Raji (cell line): Measurements from ENCODE around the gene CROCC.

Experiments
- POLR2A ChIP-seq: IDR thresholded peaks from 2 replicates; pipeline ENCODE4 v1.6.1; 2011; ENCODE audit warnings: low read depth, low read length, control low read depth; ENCODE audit not compliant: insufficient read depth

CROCC gene

DNA sequence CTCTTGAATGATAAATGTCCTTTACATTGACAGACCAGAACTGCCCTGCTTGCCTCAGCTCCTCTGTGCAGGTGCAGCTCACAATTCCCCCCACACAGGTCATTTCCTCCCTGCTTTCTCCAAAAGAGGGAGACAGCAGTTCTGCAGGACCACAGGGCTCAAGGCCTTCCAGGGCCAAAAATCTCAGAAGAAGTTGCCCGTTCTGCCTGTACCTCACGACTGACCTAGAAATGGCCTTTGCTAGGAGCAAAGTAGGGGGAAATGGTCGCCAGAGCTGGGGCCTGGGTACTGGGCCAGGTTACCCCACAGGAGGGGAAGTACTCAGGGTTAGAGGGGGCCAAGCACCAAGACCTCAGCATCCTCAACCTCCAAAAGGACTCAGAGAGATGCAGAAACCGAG is 14.9 kb upstream of the CROCC start:
- TF ChIP-seq POLR2A: no peak

DNA sequence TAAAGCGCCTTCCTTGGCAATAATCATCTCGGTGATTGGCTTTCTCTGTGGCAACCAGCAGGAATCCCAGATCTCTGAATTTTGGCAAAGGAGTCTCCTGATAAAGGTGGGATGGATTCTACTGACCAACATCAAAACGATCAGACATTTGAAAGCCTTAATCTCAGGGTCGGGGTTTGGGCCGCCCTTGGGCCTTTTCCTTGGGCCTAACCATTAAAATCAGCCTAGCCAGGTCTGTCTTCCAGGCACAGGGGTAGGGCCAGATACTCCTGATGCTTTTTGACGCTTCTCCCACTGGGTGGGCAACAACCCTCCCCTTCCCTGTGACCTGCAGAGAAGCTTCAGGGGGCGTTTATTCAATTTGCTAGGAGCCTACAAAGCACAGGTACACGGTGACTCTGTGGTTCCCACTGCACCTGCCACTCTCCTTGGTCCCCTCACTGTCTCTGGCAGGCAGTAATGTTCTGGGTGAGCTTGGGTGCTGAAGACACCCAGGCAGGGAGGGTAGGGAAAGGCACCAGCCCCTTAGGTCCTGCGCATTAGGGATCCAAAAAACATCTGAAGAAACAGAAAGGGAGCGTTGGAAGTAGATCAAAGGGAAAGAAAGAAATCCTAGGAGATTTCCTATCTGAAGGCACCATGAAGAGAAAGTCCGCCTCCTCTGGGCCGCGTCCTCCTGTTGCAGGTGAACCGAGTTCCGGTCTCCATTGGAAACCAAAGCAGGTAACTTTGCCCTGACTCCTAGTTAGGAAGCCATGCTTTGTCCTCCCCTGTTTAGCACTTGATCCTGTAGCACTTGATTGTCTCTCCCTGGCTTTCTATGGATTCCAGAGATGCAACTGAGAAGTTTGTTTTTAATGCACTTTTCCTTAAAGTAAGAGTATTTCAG is 13.6 kb upstream of the CROCC start:
- no peak for TF ChIP-seq POLR2A

DNA sequence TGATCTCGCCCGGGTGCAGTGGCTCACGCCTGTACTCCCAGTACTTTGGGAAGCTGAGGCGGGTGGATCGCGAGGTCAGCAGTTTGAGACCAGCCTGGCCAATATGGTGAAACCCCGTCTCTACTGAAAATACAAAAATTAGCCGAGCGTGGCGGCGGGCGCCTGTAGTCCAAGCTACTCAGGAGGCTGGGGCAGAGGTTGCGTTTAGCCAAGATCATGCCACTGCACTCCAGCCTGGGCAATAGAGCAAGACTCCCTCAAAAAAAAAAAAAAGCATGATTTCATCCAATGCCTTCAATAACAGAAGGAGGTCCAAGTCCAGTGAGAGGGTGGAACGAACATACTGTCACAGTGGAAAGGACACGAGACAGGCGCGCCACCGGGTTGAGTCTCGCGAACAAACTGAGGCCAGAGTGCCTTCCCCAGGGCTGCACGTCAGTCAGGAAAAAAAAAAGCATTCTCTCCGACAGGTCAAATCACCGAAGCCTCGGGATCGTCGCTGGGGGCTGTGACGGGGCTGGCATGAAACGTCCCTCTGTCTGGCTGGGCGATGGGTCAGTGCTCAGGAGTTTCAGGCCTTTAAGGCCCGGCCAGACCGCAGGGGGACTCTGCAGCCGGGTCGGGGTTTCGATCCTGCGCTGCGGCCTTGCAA is 8.4 kb upstream of the CROCC start:
- no peak for TF ChIP-seq POLR2A

DNA sequence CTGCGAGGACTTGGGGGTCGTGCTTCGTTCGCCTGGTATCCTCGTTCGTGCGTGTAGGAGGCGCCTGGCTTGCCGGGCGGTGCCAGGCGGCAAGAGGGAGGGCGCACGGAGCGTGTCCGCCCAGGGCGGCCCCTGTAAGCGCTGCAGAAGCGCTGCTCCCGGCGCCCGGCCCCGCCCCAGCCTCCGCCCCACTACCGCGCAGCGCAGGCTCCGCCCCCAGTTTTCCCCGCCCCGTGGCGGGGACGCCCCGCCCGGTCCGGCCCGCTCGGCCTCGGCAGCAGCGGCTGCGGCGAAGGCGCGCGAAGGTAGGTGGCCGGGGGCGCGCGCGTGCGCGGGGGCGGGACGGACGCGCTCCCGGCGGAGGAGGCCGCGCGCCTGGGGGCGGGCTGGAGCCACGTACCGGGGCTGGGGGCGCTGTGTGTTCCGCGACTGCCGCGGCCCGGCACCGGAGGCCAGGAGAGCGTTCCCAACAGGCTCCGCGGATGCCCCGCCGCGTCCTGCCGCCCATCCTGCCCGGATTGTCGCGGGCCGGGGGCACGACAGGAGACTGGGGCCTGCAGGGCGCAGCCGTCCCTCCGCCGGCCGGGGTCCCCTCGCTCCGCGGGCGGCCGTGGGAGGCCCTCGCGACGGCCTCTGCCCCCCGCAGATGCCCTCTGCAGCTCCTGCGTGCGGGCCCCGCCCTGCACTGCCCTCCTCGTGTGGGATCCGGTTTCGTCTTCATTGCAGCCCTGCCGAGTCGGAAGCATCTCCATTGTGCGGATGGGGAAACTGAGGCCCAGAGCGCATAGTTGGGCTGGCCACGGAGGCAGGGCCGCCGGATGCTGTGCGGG is 7.7 kb upstream of the CROCC start:
- peak; percentile 74 for TF ChIP-seq POLR2A

DNA sequence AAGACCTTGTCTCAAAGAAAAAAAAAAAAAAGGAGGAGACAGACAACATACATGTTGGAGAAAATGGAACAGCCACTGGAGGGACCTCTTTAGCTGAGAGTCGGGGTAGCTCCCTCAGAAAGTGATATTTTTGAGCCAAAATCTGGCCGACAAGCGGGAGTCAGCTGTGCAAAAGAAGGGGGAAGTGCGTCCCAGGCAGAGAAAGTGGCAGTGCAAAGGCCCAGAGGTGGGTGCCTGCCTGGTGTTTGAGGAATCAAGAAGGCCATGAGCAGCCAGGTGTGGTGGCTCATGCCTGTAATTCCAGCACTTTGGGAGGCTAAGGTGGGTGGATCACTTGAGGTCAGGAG is 6.1 kb upstream of the CROCC start:
- no peak for TF ChIP-seq POLR2A

DNA sequence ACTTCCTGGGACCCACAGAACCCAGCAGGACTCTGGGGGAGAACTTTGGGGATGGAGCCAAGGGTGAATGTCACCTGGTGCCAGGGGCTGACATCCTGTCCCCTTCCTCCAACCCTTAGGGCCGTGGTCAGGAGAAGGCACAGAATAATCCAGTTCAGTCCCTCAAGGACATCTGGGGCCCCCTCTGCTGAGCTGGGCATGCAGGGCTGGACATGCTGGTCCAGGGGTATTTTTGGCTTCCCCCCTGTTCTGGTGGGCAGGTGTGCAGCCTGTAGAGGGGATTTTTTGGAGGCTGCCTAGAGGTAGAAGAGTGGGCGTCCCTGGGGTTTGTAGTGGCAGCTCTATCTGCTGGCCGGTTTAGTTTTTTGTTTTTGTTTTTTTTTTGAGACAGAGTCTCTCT is 3.4 kb upstream of the CROCC start:
- TF ChIP-seq POLR2A: no peak

DNA sequence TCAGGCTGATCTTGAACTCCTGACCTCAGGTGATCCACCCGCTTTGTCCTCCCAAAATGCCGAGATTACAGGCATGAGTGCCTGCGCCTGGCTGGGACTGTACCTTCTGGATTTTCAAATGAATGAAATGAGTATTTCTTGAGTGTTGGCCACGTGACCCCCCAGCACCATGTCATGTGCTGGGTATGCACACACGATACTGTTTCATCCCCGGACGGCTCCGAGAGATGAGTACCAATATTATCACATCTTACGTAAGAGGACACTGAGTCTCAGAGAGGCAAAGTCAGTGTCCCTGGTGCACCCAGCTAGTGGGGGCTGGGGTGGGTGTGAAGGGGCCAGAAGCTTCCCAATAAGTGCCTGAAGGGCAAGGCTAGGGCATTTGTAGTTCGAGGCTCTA is 780 bp upstream of the CROCC start:
- TF ChIP-seq POLR2A: no peak

DNA sequence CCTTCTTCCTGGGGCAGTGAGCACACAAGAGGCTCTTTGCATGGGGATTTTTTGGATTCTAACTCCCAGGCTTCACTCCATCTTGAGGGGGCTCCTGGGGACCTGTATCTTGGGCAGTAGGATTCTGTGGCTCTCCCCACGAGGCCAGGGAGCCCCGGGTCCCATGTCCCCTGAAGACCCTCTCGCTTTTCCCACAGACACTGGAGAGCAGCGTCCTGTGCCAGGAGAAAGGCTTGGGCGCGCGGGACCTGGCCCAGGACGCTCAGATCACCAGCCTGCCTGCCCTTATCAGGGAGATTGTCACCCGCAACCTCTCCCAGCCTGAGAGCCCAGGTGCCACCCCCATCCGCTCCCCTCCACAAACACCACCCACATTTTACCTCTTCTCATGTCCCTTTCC is 735 bp downstream of the CROCC start:
- TF ChIP-seq POLR2A: no peak

DNA sequence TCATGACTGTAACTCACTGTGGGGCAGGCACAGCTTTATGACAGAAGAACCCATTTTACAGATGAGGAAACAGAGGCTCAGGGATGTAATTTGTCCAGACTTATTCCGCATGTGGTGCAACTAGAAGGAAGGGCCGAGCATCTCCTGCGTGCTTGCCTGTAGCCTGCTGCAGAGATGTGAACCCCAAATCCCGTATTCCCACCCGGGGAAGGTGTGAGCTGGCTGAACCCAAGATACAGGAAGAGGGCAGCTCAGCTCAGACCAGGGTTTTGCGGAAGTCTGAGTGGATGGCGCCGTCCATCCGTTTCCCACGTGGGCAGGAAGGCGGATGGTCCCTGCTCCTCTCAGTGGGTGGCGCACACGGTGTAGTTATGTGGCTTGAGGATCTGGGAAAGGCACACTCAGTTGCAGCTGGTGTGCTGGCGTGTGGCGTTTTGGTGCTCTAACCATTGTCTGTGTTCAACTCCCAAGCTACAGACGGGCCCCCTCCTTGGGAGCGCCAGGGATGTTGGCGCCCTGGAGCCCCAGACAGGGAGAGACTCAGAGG is 1.2 kb downstream of the CROCC start:
- no peak for TF ChIP-seq POLR2A

DNA sequence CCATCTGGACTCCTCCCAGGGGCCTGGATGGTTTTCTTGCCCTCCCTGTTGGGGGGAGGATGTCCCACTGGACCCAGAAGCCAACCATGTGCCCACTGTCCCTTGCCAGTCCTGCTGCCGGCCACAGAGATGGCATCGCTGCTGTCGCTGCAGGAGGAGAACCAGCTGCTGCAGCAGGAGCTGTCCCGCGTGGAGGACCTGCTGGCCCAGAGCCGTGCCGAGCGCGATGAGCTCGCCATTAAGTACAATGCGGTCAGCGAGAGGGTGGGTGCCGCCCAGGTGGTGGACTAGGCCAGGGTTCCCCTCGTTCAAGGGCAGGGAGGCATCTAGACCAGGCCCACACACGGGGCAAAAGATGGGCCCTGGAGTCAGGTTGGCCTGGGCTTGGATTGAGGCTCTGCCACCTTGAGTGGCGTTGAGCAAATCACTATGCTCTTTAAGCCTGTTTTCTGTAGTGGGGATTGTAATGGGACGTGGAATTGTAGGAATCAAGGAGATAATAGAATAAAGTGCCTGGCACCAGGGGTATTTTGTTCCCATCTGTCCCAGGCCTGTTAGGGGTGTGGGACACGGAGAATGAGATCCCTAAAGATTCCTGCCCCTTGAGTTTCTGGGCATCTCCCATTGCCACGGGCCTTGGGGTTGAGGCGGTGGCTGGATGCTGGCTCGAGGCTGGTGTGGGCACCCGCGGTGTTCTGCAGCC is 2.6 kb downstream of the CROCC start:
- TF ChIP-seq POLR2A: no peak

DNA sequence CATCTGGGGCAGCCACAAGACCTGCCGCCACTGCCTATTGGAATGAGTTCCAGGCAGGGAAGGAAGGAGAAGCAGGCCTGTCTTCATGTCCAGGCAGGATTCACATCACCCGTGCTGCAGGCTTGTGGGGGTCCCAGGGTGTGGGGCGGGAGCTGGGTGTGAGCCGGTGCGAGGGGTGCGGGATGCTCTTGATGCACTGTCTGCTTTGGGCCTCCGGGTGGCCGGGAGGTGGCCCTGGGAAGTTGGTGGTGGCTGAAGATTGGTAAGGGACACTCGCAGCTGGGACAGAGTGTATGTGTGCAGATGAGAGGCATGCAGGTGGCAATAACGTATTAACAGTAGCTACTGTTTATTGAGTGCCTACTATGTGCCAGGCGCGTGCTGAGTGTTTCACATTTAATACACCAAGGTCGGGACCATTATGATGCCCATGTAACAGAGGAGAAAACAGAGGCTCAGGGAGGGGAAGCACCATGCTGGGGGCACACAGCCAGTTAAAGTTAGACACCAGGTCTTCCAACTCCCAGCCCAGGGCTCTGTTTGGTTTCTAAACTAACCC is 3.3 kb downstream of the CROCC start:
- TF ChIP-seq POLR2A: no peak

DNA sequence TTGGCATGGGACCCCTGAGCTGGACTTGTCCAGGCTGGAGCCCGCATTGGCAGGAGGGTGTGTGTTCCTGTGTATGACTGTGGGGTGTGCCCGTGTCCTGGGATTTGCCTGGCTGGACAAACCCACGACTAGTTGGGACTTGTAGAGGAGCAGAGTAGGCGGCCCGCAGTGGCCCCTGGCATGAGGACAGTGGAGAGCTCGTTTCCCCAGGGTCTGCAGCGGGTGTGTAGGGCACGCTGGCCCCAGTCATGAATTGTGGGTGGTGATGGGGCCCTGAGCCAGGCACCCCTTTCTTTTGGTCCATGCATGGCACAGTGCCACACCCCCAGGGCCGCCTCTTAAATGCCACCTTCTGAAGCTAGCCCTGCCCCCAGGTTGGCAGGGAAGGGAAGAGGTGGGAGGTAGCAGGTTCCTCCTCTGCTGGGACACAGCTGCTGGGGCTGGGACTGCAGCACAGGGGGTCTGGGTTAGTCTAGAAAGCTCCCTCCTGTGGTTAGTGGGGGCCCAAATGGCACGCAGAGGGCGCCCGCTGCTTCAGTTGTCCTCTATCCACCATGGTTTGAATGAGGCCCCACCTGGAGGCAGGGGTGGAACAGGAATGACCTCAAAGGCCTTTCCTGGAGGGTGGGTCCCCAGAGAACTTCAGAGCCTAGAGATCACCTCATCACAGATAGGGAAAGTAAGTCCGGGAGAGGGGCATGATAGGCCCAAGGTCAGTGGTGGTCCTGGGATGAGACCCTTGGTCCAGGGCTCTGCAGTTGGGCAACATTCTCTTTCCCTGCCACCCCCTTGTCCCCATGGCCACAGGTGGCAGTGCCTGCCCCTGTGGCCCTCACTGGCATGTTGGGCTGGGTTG is 4.1 kb downstream of the CROCC start:
- TF ChIP-seq POLR2A: no peak

DNA sequence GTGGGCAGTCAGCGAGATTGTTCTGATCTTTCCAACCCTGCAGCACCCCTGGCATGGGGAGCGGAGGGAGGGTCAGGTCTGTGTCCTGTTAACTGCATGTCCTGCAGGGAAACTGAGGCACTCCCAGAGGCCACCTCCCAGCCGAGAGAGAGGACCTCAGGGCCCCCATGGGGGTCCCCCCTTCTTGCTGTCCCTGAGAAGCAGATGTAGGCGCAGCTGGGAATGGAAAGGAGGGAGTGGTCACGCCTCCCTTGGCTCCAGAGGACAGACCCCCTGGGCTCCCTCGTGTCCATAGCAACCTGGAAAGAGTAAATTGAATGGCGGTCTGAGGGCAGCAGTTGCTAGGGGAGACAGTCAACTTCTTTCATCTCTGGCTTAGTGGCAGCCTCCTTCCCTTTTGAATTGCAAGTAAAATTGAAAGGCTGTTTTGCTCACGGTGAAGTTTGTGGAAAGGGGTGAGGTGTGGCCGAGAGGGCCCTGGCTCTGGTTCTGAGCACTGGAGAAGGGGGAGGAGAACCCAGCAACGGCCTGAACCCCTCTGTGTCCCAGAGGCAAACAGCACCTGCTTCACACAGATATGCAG is 4.9 kb downstream of the CROCC start:
- TF ChIP-seq POLR2A: no peak

DNA sequence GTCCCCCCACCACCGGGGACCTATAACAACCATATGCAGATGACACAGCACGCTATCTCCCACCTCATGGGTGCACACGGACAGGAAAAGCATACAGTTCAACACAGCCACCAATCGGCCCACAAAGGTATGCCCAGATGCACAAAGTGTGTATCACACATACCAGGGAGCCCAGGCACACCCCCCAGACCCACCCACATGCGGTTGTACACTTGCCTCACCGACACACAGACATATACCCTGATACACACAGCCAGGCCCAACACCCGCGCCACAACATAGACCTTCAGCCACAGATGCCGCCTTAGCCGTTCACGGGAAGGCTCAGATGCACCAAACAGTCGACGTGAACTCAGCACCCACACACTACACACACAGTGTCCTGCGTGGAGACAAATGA is 5.5 kb downstream of the CROCC start:
- no peak for TF ChIP-seq POLR2A
